HepG2 (cell line): Measurements from ENCODE around the gene MNT. TPM values are rescaled to one million over a fixed set of nuclear protein-coding genes. Genes with fewer than 3 reads are reported as not detected.

Experiments used
- ATAC-seq: fragments of 200-7000 bp; cut with Tn5 transposase; 3 replicates; pipeline ENCODE4 v1.9.1; 2020; ENCODE audit warnings: mild to moderate bottlenecking, moderate library complexity
- BruUV-seq: library from RNA; stranded (reverse); fragments of 400-500 nt; replicated peaks from 2 replicates; lab custom pipeline; 2021; lab: Mats Ljungman, UMichigan
- CTCF ChIA-PET: fragments of 300-600 bp; formaldehyde crosslinking; extraction: SDS; loops from one replicate; lab custom pipeline; 2021; ENCODE audit warnings: low total read pairs, inconsistent platforms, low intra/inter-chr PET ratio; lab: Yijun Ruan, JAX
- POLR2A ChIA-PET: fragments of 350-600 bp; sonication (Branson Sonifier 250); formaldehyde crosslinking; loops from one replicate; lab custom pipeline; 2020; ENCODE audit warnings: antibody characterized with exemption, inconsistent platforms; lab: Yijun Ruan, JAX
- DNase-seq: peaks from one replicate; pipeline ENCODE4 v3.0.0-alpha.2; 2015; ENCODE audit warnings: low spot score
- FAIRE-seq: peaks from 3 replicates; lab custom pipeline; 2011; peaks lifted over from hg19 to GRCh38; lab: Jason Lieb, UNC
- H2AFZ ChIP-seq: one replicate; pipeline ENCODE4 v1.6.1; 2011; ENCODE audit warnings: low read length, inconsistent platforms
- H3K27ac ChIP-seq: fragments of 300-600 bp; 3 replicates; pipeline ENCODE4 v1.8.0; 2011; ENCODE audit warnings: mixed run types, mild to moderate bottlenecking, mixed read lengths, low read length, inconsistent platforms; ENCODE audit not compliant: insufficient read depth; ENCODE audit errors: extremely low read length
- H3K27me3 ChIP-seq, 2 experiments: fragments of 200-600 bp in 1 of 2; 2 replicates in 1 of 2; 3 replicates in 1 of 2; pipeline versions ENCODE4 v1.6.0 to v1.8.0; 2011; ENCODE audit warnings: low read length in 2 of 2, mild to moderate bottlenecking in 2 of 2, moderate library complexity in 2 of 2, inconsistent platforms in 1 of 2; ENCODE audit not compliant: insufficient read depth in 2 of 2, control insufficient read depth in 1 of 2
- H3K36me3 ChIP-seq, 2 experiments: fragments of 200-600 bp in 1 of 2; replicated peaks in 1 of 2; 2 replicates in 1 of 2; 3 replicates in 1 of 2; pipeline versions ENCODE4 v1.5.1 to v1.8.0; 2011; ENCODE audit warnings: low read length in 2 of 2, inconsistent platforms in 1 of 2; ENCODE audit not compliant: insufficient read depth in 2 of 2, control insufficient read depth in 1 of 2
- H3K4me1 ChIP-seq: 2 replicates; pipeline ENCODE4 v1.5.1; 2012; ENCODE audit warnings: low read length, inconsistent platforms; ENCODE audit not compliant: insufficient read depth
- H3K4me2 ChIP-seq: 2 replicates; pipeline ENCODE4 v1.6.0; 2011; ENCODE audit warnings: low read depth, low read length, inconsistent platforms
- H3K4me3 ChIP-seq, 3 experiments: fragments of 200-600 bp in 1 of 3; sonication (generic), shearing (Covaris generic) in 1 of 3; replicated peaks in 1 of 3; 2 replicates each; pipeline ENCODE4 v1.5.1; 2011 to 2016; ENCODE audit warnings: low read length in 3 of 3, inconsistent platforms in 2 of 3, low read depth in 2 of 3, mild to moderate bottlenecking in 2 of 3, control low read depth in 1 of 3, mixed read lengths in 1 of 3; ENCODE audit not compliant: insufficient read depth in 1 of 3
- H3K79me2 ChIP-seq: one replicate; pipeline ENCODE4 v1.6.1; 2011; ENCODE audit warnings: low read length, inconsistent platforms; ENCODE audit not compliant: insufficient read depth
- H3K9ac ChIP-seq: 2 replicates; pipeline ENCODE4 v1.6.0; 2011; ENCODE audit warnings: mild to moderate bottlenecking, low read depth, low read length, inconsistent platforms; ENCODE audit not compliant: insufficient read depth
- H3K9me3 ChIP-seq: 2 replicates; pipeline ENCODE4 v1.5.1; 2012; ENCODE audit warnings: mild to moderate bottlenecking, low read length
- H4K20me1 ChIP-seq: 2 replicates; pipeline ENCODE4 v1.6.0; 2011; ENCODE audit warnings: inconsistent platforms, mild to moderate bottlenecking, low read length, moderate library complexity; ENCODE audit not compliant: insufficient read depth
- HDAC6 ChIP-seq: fragments of 200-600 bp; sonication (generic); IDR thresholded peaks from 2 replicates; pipeline ENCODE4 v1.7.0; 2017; ENCODE audit warnings: mild to moderate bottlenecking, antibody characterized with exemption, low read length, low read depth
- JDP2 ChIP-seq: sonication (generic); formaldehyde crosslinking; IDR thresholded peaks from 2 replicates; pipeline ENCODE4 v1.8.1; 2022; ENCODE audit warnings: missing genetic modification reagents, borderline replicate concordance
- STAG1 ChIP-seq: sonication (generic); formaldehyde crosslinking; IDR thresholded peaks from 2 replicates; pipeline ENCODE4 v1.4.0; 2020; ENCODE audit warnings: missing genetic modification reagents
- WGBS: methylation state at CpG from one replicate; pipeline ENCODE4 v1.1.6; 2017; ENCODE audit warnings: low lambda C conversion rate; 5-methylcytosine and 5-hydroxymethylcytosine counted together
- in situ Hi-C: cut with HindIII; loops from 2 replicates; pipeline ENCODE4 v1.10.0; 2017; ENCODE audit warnings: low pct_unique_long_range_greater_than_20kb; ENCODE audit not compliant: extremely low pct_ligation_motif_present
- intact Hi-C: fragments of 100-400 bp; cut with micrococcal nuclease; formaldehyde crosslinking; loops from one replicate; pipeline ENCODE4 v1.10.0; 2022; ENCODE audit not compliant: unreplicated experiment
- polyA plus RNA-seq, 8 experiments: library from polyadenylated mRNA; depleted of rRNA in 3 of 8; stranded (reverse) in 7 of 8; unstranded in 1 of 8; fragments of >200 nt; fragmentation: Illumina TruSeq in 4 of 8; extraction: Trizol in 4 of 8; gene quantifications; 2 replicates each; pipeline versions ENCODE4 v1.2.1 to v1.2.3, GENCODE V29; 2011 to 2016; ENCODE audit warnings: low read depth in 4 of 8, missing spikeins in 1 of 8, mixed read lengths in 1 of 8; ENCODE audit not compliant: insufficient read depth in 1 of 8
- total RNA-seq, 5 experiments: library from RNA; depleted of rRNA; stranded (reverse); fragments of >200 nt; fragmentation: Illumina TruSeq; extraction: Trizol; gene quantifications; 2 replicates each; pipeline ENCODE4 v1.2.3, GENCODE V29; 2016; ENCODE audit warnings: low read depth in 1 of 5
- TF ChIP-seq, protein P1 (sequence below), 2 experiments: fragments of 450-650 bp in 1 of 2; sonication (generic) in 1 of 2; formaldehyde crosslinking in 1 of 2; IDR thresholded peaks; 2 replicates each; pipeline versions ENCODE4 v1.6.1 to v1.8.0; 2016 to 2022; ENCODE audit warnings: antibody characterized with exemption in 1 of 2, mild to moderate bottlenecking in 1 of 2, missing genetic modification reagents in 1 of 2
- TF ChIP-seq, protein P2 (sequence below): sonication (generic); formaldehyde crosslinking; IDR thresholded peaks from 2 replicates; pipeline ENCODE4 v1.5.0; 2020; ENCODE audit warnings: mild to moderate bottlenecking, missing genetic modification reagents, moderate library complexity
- TF ChIP-seq, protein P3 (sequence below): sonication (generic); formaldehyde crosslinking; IDR thresholded peaks from 2 replicates; pipeline ENCODE4 v1.4.0; 2020; ENCODE audit warnings: low read depth, missing genetic modification reagents
- TF ChIP-seq, protein P4 (sequence below): sonication (generic); formaldehyde crosslinking; IDR thresholded peaks from 2 replicates; pipeline ENCODE4 v1.4.0; 2020; ENCODE audit warnings: mild to moderate bottlenecking, missing genetic modification reagents

MNT gene
- total and polyA plus RNA-seq, 2 of the 13 experiments (the other 11 are each of a cell fraction or from before 2014, with no cell fraction given) = 2.1 to 3.5 TPM

DNA sequence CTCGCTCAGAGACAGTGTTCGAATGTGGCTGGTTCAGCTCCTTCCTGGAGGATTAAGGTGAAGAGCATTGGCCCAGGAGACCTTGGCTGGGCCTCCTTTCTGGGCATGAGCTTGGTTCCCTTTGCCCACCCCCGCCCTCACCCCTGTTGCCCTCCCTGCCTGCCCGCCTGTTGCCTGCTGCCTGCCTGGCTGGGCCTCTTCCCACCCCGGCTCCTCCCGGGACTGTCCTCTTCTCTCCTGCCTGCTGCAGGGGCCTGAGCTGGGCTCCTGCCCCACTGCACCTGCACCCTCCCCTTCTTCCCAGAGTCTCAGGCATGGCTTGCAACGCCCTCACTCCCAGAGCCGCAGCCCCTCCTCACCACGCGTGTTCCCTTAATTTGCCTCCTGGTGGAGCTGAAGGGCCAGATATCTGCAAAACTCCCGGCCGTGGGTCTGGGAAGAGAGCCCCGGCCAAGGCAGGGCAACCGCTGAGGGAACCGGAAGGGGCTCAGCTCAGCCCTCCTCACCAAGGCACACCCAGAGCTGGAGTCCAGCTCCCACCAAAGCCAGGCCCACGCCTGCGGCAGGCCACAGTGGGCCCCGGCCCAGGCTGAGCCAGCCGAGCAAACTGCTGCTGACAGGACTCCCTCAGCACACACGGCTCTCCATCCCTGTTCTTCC is 31.2 kb downstream of the MNT start:
- DNase-seq = no peak
- in situ Hi-C loops (no loop called here), intact Hi-C loops (no loop called here)
- Histone ChIP-seq H3K27me3 (no peaks in the 10 kb centered on the region), H3K9me3 (no peaks in the 10 kb centered on the region), H4K20me1 (no peaks in the 10 kb centered on the region), H3K4me3 (no peak overlapping the region), H3K79me2 (no peaks in the 10 kb centered on the region), H3K4me1 (no peaks in the 10 kb centered on the region), H3K36me3 (peaks cover 9 to 10% of the 10 kb centered on the region in 2 experiments; a peak in 3 of 5 replicates), H3K27ac (no peak overlapping the region), H3K4me2 (no peak overlapping the region), H2AFZ (no peak overlapping the region), H3K9ac (no peak overlapping the region)
- POLR2A ChIA-PET = no interaction called here
- CTCF ChIA-PET = interaction anchor here (1.3 kb wide), 1 partner anchor 46 kb away, joined by 4 read pairs; no protein-coding TSS in a partner anchor
- BruUV-seq = no TSS peak
- FAIRE-seq = no peak
- WGBS = 86% methylated on average over 13 of the region's 20 CpGs
- ATAC-seq = peak; percentile 23
- TF ChIP-seq HDAC6 (no peak), STAG1 (CRISPR knock-in tag) (0 out of 2 replicates have a peak, but pooled peaks have one; percentile 16), JDP2 (CRISPR knock-in tag) (no peak)
- TF ChIP-seq, protein P1, sequence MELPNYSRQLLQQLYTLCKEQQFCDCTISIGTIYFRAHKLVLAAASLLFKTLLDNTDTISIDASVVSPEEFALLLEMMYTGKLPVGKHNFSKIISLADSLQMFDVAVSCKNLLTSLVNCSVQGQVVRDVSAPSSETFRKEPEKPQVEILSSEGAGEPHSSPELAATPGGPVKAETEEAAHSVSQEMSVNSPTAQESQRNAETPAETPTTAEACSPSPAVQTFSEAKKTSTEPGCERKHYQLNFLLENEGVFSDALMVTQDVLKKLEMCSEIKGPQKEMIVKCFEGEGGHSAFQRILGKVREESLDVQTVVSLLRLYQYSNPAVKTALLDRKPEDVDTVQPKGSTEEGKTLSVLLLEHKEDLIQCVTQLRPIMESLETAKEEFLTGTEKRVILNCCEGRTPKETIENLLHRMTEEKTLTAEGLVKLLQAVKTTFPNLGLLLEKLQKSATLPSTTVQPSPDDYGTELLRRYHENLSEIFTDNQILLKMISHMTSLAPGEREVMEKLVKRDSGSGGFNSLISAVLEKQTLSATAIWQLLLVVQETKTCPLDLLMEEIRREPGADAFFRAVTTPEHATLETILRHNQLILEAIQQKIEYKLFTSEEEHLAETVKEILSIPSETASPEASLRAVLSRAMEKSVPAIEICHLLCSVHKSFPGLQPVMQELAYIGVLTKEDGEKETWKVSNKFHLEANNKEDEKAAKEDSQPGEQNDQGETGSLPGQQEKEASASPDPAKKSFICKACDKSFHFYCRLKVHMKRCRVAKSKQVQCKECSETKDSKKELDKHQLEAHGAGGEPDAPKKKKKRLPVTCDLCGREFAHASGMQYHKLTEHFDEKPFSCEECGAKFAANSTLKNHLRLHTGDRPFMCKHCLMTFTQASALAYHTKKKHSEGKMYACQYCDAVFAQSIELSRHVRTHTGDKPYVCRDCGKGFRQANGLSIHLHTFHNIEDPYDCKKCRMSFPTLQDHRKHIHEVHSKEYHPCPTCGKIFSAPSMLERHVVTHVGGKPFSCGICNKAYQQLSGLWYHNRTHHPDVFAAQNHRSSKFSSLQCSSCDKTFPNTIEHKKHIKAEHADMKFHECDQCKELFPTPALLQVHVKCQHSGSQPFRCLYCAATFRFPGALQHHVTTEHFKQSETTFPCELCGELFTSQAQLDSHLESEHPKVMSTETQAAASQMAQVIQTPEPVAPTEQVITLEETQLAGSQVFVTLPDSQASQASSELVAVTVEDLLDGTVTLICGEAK (IDR thresholded peaks at IDR 0.05) = no peak
- TF ChIP-seq, protein P1 (CRISPR knock-in tag; IDR thresholded peaks at IDR 0.05) = no peak
- TF ChIP-seq, protein P2, sequence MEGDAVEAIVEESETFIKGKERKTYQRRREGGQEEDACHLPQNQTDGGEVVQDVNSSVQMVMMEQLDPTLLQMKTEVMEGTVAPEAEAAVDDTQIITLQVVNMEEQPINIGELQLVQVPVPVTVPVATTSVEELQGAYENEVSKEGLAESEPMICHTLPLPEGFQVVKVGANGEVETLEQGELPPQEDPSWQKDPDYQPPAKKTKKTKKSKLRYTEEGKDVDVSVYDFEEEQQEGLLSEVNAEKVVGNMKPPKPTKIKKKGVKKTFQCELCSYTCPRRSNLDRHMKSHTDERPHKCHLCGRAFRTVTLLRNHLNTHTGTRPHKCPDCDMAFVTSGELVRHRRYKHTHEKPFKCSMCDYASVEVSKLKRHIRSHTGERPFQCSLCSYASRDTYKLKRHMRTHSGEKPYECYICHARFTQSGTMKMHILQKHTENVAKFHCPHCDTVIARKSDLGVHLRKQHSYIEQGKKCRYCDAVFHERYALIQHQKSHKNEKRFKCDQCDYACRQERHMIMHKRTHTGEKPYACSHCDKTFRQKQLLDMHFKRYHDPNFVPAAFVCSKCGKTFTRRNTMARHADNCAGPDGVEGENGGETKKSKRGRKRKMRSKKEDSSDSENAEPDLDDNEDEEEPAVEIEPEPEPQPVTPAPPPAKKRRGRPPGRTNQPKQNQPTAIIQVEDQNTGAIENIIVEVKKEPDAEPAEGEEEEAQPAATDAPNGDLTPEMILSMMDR (CRISPR knock-in tag) = peak; percentile 36; the same call in 1 of the 2 replicates
- TF ChIP-seq, protein P3, sequence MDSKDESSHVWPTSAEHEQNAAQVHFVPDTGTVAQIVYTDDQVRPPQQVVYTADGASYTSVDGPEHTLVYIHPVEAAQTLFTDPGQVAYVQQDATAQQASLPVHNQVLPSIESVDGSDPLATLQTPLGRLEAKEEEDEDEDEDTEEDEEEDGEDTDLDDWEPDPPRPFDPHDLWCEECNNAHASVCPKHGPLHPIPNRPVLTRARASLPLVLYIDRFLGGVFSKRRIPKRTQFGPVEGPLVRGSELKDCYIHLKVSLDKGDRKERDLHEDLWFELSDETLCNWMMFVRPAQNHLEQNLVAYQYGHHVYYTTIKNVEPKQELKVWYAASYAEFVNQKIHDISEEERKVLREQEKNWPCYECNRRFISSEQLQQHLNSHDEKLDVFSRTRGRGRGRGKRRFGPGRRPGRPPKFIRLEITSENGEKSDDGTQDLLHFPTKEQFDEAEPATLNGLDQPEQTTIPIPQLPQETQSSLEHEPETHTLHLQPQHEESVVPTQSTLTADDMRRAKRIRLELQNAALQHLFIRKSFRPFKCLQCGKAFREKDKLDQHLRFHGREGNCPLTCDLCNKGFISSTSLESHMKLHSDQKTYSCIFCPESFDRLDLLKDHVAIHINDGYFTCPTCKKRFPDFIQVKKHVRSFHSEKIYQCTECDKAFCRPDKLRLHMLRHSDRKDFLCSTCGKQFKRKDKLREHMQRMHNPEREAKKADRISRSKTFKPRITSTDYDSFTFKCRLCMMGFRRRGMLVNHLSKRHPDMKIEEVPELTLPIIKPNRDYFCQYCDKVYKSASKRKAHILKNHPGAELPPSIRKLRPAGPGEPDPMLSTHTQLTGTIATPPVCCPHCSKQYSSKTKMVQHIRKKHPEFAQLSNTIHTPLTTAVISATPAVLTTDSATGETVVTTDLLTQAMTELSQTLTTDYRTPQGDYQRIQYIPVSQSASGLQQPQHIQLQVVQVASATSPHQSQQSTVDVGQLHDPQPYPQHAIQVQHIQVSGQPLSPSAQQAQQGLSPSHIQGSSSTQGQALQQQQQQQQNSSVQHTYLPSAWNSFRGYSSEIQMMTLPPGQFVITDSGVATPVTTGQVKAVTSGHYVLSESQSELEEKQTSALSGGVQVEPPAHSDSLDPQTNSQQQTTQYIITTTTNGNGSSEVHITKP (CRISPR knock-in tag) = no peak
- TF ChIP-seq, protein P4, sequence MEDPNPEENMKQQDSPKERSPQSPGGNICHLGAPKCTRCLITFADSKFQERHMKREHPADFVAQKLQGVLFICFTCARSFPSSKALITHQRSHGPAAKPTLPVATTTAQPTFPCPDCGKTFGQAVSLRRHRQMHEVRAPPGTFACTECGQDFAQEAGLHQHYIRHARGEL (CRISPR knock-in tag) = no peak
